VCaP (cell line): ENCODE measurements around the gene ARPP21.

Experiments used
- H3K27ac ChIP-seq: fragments of 450-650 bp; 2 replicates; pipeline ENCODE4 v1.5.1; 2017
- CTCF ChIP-seq: fragments of 450-650 bp; conservative IDR thresholded peaks from 2 replicates; pipeline ENCODE4 v1.5.1; 2017; ENCODE audit warnings: mild to moderate bottlenecking, moderate library complexity

Gene ARPP21

GRCh38 chr3:35678643-35679161, 39.4 kb downstream of the ARPP21 start:
- no peak for TF ChIP-seq CTCF
- H3K27ac ChIP-seq, result no peak overlapping the region

- TF ChIP-seq CTCF, result no peak
- no peak overlapping the region for H3K27ac ChIP-seq
These were observed 40.2 kb downstream of the ARPP21 start for GRCh38 chr3:35679409-35680080.

GRCh38 chr3:35680866-35681650, 41.7 kb downstream of the ARPP21 start:
- no peak for TF ChIP-seq CTCF
- H3K27ac ChIP-seq, result no peak overlapping the region

- TF ChIP-seq CTCF, result no peak
- H3K27ac ChIP-seq, result no peak overlapping the region
These were observed 45.8 kb downstream of the ARPP21 start for GRCh38 chr3:35685153-35685552.

GRCh38 chr3:35688826-35689225, 49.5 kb downstream of the ARPP21 start:
- H3K27ac ChIP-seq, result no peak overlapping the region
- TF ChIP-seq CTCF, result no peak

GRCh38 chr3:35690271-35690670, 50.9 kb downstream of the ARPP21 start:
- H3K27ac ChIP-seq, result no peak overlapping the region
- no peak for TF ChIP-seq CTCF

GRCh38 chr3:35705904-35706303, 66.6 kb downstream of the ARPP21 start:
- TF ChIP-seq CTCF, result no peak

More at GRCh38 chr3:35705904-35706303, 66.6 kb downstream of the ARPP21 start:
- H3K27ac ChIP-seq, result no peak overlapping the region
